DOHH2 (cell line): ENCODE results near the gene NFYC.

Experiments
- H3F3A ChIP-seq: fragments of 200-600 bp; sonication (generic), shearing (Covaris generic); 2 replicates; pipeline ENCODE4 v1.6.0; 2016; ENCODE audit warnings: antibody characterized with exemption, mild to moderate bottlenecking; ENCODE audit not compliant: control insufficient read depth, insufficient read depth
- H3K27ac ChIP-seq: fragments of 200-600 bp; sonication (generic); 2 replicates; pipeline ENCODE4 v1.5.1; 2014; ENCODE audit warnings: low read depth, mild to moderate bottlenecking, low read length, moderate library complexity
- H3K27me3 ChIP-seq: fragments of 200-600 bp; sonication (generic); 2 replicates; pipeline ENCODE4 v1.6.1; 2014; ENCODE audit warnings: mild to moderate bottlenecking, low read length, mixed read lengths; ENCODE audit not compliant: control insufficient read depth
- H3K36me3 ChIP-seq: fragments of 200-600 bp; sonication (generic); 2 replicates; pipeline ENCODE4 v1.6.1; 2014; ENCODE audit warnings: mild to moderate bottlenecking, low read length, moderate library complexity, mixed read lengths; ENCODE audit not compliant: control insufficient read depth
- H3K4me1 ChIP-seq: fragments of 200-600 bp; sonication (generic); 2 replicates; pipeline ENCODE4 v1.6.1; 2014; ENCODE audit warnings: mild to moderate bottlenecking, low read length, mixed read lengths; ENCODE audit not compliant: control insufficient read depth
- H3K4me2 ChIP-seq: fragments of 200-600 bp; sonication (generic); 2 replicates; pipeline ENCODE4 v1.6.0; 2014; ENCODE audit warnings: mild to moderate bottlenecking, low read length, moderate library complexity
- H3K4me3 ChIP-seq: fragments of 200-600 bp; sonication (generic); 2 replicates; pipeline ENCODE4 v1.5.1; 2014; ENCODE audit warnings: mild to moderate bottlenecking, low read length, mixed read lengths
- H3K79me2 ChIP-seq: fragments of 200-600 bp; sonication (generic); 2 replicates; pipeline ENCODE4 v1.6.1; 2014; ENCODE audit warnings: mild to moderate bottlenecking, low read length, mixed read lengths; ENCODE audit not compliant: control insufficient read depth
- H3K9me2 ChIP-seq: fragments of 200-600 bp; sonication (generic); replicated peaks from 2 replicates; pipeline ENCODE4 v1.6.1; 2014; ENCODE audit warnings: mild to moderate bottlenecking, low read length, mixed read lengths; ENCODE audit not compliant: control insufficient read depth
- H3K9me3 ChIP-seq: fragments of 200-600 bp; sonication (generic); 2 replicates; pipeline ENCODE4 v1.6.1; 2014; ENCODE audit warnings: antibody characterized with exemption, low read length, mixed read lengths; ENCODE audit not compliant: control insufficient read depth, insufficient read depth
- H4K20me1 ChIP-seq: fragments of 200-600 bp; sonication (generic); 2 replicates; pipeline ENCODE4 v1.6.0; 2014; ENCODE audit warnings: low read depth, mild to moderate bottlenecking, antibody characterized with exemption, low read length, moderate library complexity; ENCODE audit not compliant: control insufficient read depth, insufficient read depth
- CTCF ChIP-seq: fragments of 200-600 bp; sonication (generic); IDR thresholded peaks from one replicate; pipeline ENCODE4 v1.5.1; 2014; ENCODE audit warnings: antibody characterized with exemption, mild to moderate bottlenecking, low read depth, low read length; ENCODE audit not compliant: poor library complexity, severe bottlenecking
- EZH2phosphoT487 ChIP-seq: fragments of 200-600 bp; sonication (generic); IDR thresholded peaks from 2 replicates; pipeline ENCODE4 v1.6.1; 2017; ENCODE audit warnings: borderline replicate concordance, mild to moderate bottlenecking, antibody characterized with exemption, low read length, moderate library complexity, mixed read lengths

NFYC gene

DNA sequence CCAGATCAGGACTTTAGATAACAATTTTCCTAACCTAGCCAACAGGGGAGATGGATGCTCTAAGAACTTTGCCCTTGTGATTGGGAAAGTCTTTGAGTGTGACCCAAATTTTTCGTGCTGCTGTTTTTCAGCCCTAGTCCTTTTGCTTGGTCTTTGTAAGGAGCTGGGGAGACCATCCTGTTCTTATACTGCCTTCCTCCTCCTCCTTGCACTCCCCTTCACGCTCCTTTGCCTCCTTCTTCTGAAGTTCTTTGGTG is 97.8 kb downstream of the NFYC start:
- no peak for TF ChIP-seq EZH2phosphoT487
- TF ChIP-seq CTCF = no peak
- no peaks in the 10 kb centered on the region for H4K20me1 ChIP-seq
- no peak overlapping the region for H3K4me3 ChIP-seq
- H3K4me1 ChIP-seq = no peaks in the 10 kb centered on the region
- H3F3A ChIP-seq = no peaks in the 10 kb centered on the region
- no peak overlapping the region for H3K4me2 ChIP-seq
- H3K9me2 ChIP-seq = no peaks in the 10 kb centered on the region
- H3K9me3 ChIP-seq = no peaks in the 10 kb centered on the region
- H3K27ac ChIP-seq = no peak overlapping the region
- no peaks in the 10 kb centered on the region for H3K79me2 ChIP-seq
- no peaks in the 10 kb centered on the region for H3K36me3 ChIP-seq
- peaks cover 29% of the 10 kb centered on the region for H3K27me3 ChIP-seq

DNA sequence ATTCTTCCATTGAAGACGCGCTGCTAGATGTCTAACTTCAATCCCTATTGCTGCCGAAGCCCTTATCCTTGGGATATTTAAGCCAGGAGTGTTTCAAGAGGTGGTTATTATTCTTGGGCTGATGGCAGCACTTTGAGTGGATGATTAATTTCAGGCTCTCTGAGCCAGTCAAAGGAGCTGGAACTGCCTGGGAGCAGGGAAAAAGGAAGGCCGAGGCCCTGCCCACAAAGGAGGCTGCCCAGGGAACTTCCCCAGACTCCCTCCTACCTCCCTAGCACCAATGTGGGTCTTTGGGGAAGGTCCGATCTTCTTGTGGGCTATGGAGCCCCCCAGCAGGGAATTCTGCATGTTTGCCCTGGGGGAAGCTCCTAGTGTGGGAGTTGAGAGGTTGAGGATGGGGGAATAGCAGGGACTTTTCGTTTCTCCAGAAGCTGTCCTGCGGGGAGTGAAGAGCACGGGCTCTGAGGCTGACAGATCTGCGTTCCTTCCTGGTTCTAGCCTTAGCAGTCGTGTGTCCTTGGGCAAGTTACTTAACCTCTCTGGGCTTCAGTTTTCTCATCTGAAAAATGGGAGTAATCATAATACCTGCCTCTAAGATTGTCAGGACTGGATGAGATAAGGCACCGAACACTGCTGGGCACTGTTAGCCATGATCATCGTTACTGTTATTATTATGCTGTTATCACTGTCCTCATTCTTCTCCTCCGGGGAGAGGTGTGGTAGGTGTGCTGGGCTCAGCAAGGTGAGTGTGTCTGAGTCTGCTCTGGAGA is 98.3 kb downstream of the NFYC start:
- no peaks in the 10 kb centered on the region for H3K9me2 ChIP-seq
- H3K9me3 ChIP-seq = no peaks in the 10 kb centered on the region
- no peaks in the 10 kb centered on the region for H3K36me3 ChIP-seq
- no peaks in the 10 kb centered on the region for H4K20me1 ChIP-seq
- no peak for TF ChIP-seq EZH2phosphoT487
- no peak for TF ChIP-seq CTCF
- H3K4me2 ChIP-seq = no peak overlapping the region
- H3K4me1 ChIP-seq = no peaks in the 10 kb centered on the region
- no peak overlapping the region for H3K4me3 ChIP-seq
- H3F3A ChIP-seq = no peaks in the 10 kb centered on the region
- no peak overlapping the region for H3K27ac ChIP-seq
- peaks cover 23% of the 10 kb centered on the region for H3K27me3 ChIP-seq
- H3K79me2 ChIP-seq = no peaks in the 10 kb centered on the region

DNA sequence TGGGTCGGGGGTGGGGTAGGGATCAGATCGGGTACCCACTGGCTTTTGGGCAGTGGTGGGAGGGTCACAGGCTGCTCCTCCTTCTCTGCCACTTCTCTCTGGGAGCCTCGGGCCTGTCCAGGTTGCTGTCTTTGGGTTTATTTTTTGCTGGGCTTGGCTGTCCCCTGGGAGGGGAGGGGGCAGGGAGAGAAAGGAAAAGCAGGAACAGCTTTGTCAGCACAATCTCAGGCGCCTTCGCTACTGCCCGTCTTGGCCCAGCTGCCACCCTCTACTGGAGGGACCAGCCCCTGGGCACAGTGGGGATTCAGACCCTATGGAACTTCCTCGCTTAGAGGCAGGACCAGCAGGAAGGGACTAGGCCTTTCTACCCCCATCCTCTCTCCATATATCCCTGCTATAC is 100.5 kb downstream of the NFYC start:
- no peaks in the 10 kb centered on the region for H3F3A ChIP-seq
- no peak overlapping the region for H3K4me3 ChIP-seq
- no peak overlapping the region for H3K4me2 ChIP-seq
- no peak overlapping the region for H3K27ac ChIP-seq
- H3K9me2 ChIP-seq = no peaks in the 10 kb centered on the region
- no peak for TF ChIP-seq EZH2phosphoT487
- no peak for TF ChIP-seq CTCF
- peaks cover 20% of the 10 kb centered on the region; the same call in 1 of the 2 replicates for H3K27me3 ChIP-seq
- H3K79me2 ChIP-seq = no peaks in the 10 kb centered on the region
- H3K36me3 ChIP-seq = no peaks in the 10 kb centered on the region
- no peaks in the 10 kb centered on the region for H3K9me3 ChIP-seq
- H4K20me1 ChIP-seq = no peaks in the 10 kb centered on the region
- peaks cover 13% of the 10 kb centered on the region for H3K4me1 ChIP-seq

- Histone ChIP-seq H3K4me2 (no peak overlapping the region), H3K9me2 (no peaks in the 10 kb centered on the region), H3K4me3 (no peak overlapping the region), H3K4me1 (peaks cover 13% of the 10 kb centered on the region), H3K27me3 (peaks cover 20% of the 10 kb centered on the region; the same call in 1 of the 2 replicates), H3K27ac (no peak overlapping the region), H3K79me2 (no peaks in the 10 kb centered on the region), H3F3A (no peaks in the 10 kb centered on the region), H4K20me1 (no peaks in the 10 kb centered on the region), H3K9me3 (no peaks in the 10 kb centered on the region), H3K36me3 (no peaks in the 10 kb centered on the region)
- TF ChIP-seq CTCF (no peak), EZH2phosphoT487 (no peak)
Measured at GRCh38 chr1:40793617-40794016, 102.1 kb downstream of the NFYC start.
